ENCODE results near the gene TWIST1. TPM values are rescaled to one million over a fixed set of nuclear protein-coding genes. Genes with fewer than 3 reads are reported as not detected.

The TWIST1 gene
- total RNA-seq, 1 experiment from 2014 or later = 15.7 TPM

GRCh38 chr7:19133390-19133789 is 16.0 kb upstream of the TWIST1 start:
- H3K9me3 ChIP-seq (ENCODE audit: low read length) = no peaks in the 10 kb centered on the region
- H3K9ac ChIP-seq (ENCODE audit: low read length) = no peak overlapping the region
- no peaks in the 10 kb centered on the region for H3K27me3 ChIP-seq (ENCODE audit: low read length)
- H3K36me3 ChIP-seq (ENCODE audit: low read depth, low read length) = no peaks in the 10 kb centered on the region
- no peaks in the 10 kb centered on the region for H3K79me2 ChIP-seq (ENCODE audit: low read length)
- no peak overlapping the region for H2AFZ ChIP-seq (ENCODE audit: low read length)
- H3K9me2 ChIP-seq (replicated peaks; ENCODE audit: low read length) = no peaks in the 10 kb centered on the region
- H3K4me2 ChIP-seq (ENCODE audit: low read length) = no peak overlapping the region
- intact Hi-C loops (cut with micrococcal nuclease) = no loop called here
- no peak for TF ChIP-seq EZH2 (IDR thresholded peaks at IDR 0.05; ENCODE audit: low read length, unreplicated experiment)
- no peak for TF ChIP-seq EZH2phosphoT487 (IDR thresholded peaks at IDR 0.05; ENCODE audit: borderline replicate concordance, low read length)
- no peak for TF ChIP-seq CTCF (conservative IDR thresholded peaks at IDR 0.05; ENCODE audit: low read depth, low read length)
- no peaks in the 10 kb centered on the region for H3F3A ChIP-seq (ENCODE audit: low read length, unreplicated experiment)
- H4K20me1 ChIP-seq (ENCODE audit: low read length) = no peaks in the 10 kb centered on the region
- no peak overlapping the region for H3K4me3 ChIP-seq (ENCODE audit: low read length)
- no peak for DNase-seq
- H3K4me1 ChIP-seq (ENCODE audit: insufficient read depth, low read length) = no peaks in the 10 kb centered on the region
- ChIA-PET CTCF (no interaction called here), POLR2A (ENCODE audit: unreplicated experiment) (no interaction called here)
- no peak overlapping the region for H3K27ac ChIP-seq (ENCODE audit: low read length)
- no TSS peak for BruUV-seq (replicated peaks)
- no peak for ATAC-seq

DNA sequence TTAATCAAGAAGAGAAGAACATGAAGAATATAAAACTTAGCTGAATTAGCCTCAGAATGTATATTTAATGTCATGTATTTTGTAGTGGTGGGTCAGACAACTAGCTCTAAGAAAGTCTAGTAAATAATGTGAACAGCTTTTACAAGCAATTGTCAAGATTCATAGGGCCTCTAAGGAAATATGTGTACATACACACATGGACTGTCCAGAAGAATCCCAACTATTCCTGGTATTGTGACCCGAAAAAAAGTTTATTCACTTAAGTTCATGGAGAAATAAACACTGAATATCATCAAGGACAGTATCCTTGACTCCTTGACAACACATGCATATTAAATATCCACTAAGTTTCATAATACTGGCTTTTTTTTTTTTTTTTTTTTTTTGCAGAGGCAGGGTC is 11.4 kb upstream of the TWIST1 start:
- Histone ChIP-seq H3K79me2 (ENCODE audit: low read length) (no peaks in the 10 kb centered on the region), H3K9me3 (ENCODE audit: low read length) (no peaks in the 10 kb centered on the region), H4K20me1 (ENCODE audit: low read length) (no peaks in the 10 kb centered on the region), H3K36me3 (ENCODE audit: low read depth, low read length) (no peaks in the 10 kb centered on the region), H3K9ac (ENCODE audit: low read length) (no peak overlapping the region), H3F3A (ENCODE audit: low read length, unreplicated experiment) (no peaks in the 10 kb centered on the region), H3K4me2 (ENCODE audit: low read length) (no peak overlapping the region), H2AFZ (ENCODE audit: low read length) (no peak overlapping the region), H3K27me3 (ENCODE audit: low read length) (no peaks in the 10 kb centered on the region), H3K27ac (ENCODE audit: low read length) (no peak overlapping the region), H3K4me1 (ENCODE audit: insufficient read depth, low read length) (no peaks in the 10 kb centered on the region), H3K4me3 (ENCODE audit: low read length) (no peak overlapping the region), H3K9me2 (replicated peaks; ENCODE audit: low read length) (no peaks in the 10 kb centered on the region)
- intact Hi-C loops (cut with micrococcal nuclease) = loop anchor here (10.0 kb wide), 1 partner anchor 166 kb away; no protein-coding TSS in a partner anchor
- BruUV-seq (replicated peaks) = no TSS peak
- ATAC-seq = no peak
- TF ChIP-seq EZH2 (IDR thresholded peaks at IDR 0.05; ENCODE audit: low read length, unreplicated experiment) = no peak
- no peak for TF ChIP-seq CTCF (conservative IDR thresholded peaks at IDR 0.05; ENCODE audit: low read depth, low read length)
- TF ChIP-seq EZH2phosphoT487 (IDR thresholded peaks at IDR 0.05; ENCODE audit: borderline replicate concordance, low read length) = no peak
- ChIA-PET CTCF (no interaction called here), POLR2A (ENCODE audit: unreplicated experiment) (no interaction called here)
- no peak for DNase-seq

DNA sequence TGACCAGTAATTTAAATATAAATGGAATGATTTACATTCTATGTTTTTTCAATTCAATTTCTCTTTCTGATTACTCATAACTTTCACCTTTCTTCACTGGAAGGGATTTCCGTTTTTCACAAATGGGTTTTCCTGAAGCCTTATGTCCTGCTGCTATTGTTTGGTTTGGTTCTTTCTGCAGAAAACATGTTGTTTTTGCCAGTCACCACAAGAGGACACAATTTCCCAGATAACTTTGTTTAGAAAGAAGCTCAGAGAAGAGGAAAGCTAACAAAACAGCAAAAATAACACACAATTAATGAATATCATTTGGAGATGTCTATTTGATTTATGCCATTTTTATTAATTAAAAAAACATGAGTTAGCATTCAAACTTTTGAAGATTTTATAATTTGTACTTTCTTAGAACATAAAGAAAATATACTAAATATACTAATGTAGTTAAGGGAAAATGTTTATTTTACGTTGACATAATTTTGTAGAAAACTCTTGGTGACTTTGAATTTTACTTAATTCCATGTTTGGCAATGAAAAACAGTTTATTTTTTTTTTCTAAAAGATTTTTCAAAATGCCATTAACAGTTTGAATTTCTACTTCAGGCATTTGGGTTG is 4.6 kb upstream of the TWIST1 start:
- Histone ChIP-seq H3K4me2 (ENCODE audit: low read length) (no peak overlapping the region), H3K9me2 (replicated peaks; ENCODE audit: low read length) (no peaks in the 10 kb centered on the region), H2AFZ (ENCODE audit: low read length) (no peak overlapping the region), H3F3A (ENCODE audit: low read length, unreplicated experiment) (no peaks in the 10 kb centered on the region), H3K36me3 (ENCODE audit: low read depth, low read length) (no peaks in the 10 kb centered on the region), H3K9me3 (ENCODE audit: low read length) (no peaks in the 10 kb centered on the region), H3K9ac (ENCODE audit: low read length) (no peak overlapping the region), H4K20me1 (ENCODE audit: low read length) (no peaks in the 10 kb centered on the region), H3K4me1 (ENCODE audit: insufficient read depth, low read length) (no peaks in the 10 kb centered on the region), H3K27ac (ENCODE audit: low read length) (no peak overlapping the region), H3K4me3 (ENCODE audit: low read length) (no peak overlapping the region), H3K79me2 (ENCODE audit: low read length) (no peaks in the 10 kb centered on the region), H3K27me3 (ENCODE audit: low read length) (no peaks in the 10 kb centered on the region)
- DNase-seq (peak; percentile 74), ATAC-seq (no peak)
- TF ChIP-seq EZH2phosphoT487 (IDR thresholded peaks at IDR 0.05; ENCODE audit: borderline replicate concordance, low read length) (no peak), EZH2 (IDR thresholded peaks at IDR 0.05; ENCODE audit: low read length, unreplicated experiment) (no peak), CTCF (conservative IDR thresholded peaks at IDR 0.05; ENCODE audit: low read depth, low read length) (peak; percentile 86)
- ChIA-PET CTCF (interaction anchor here (0.6 to 1.5 kb wide), 14 partner anchors 156 to 547 kb away, joined by 3 to 28 read pairs (median 4); no protein-coding TSS in a partner anchor), POLR2A (ENCODE audit: unreplicated experiment) (interaction anchor here (1.0 kb wide), 1 partner anchor 370 kb away, joined by 4 read pairs; no protein-coding TSS in a partner anchor)
- no TSS peak for BruUV-seq (replicated peaks)
- intact Hi-C loops (cut with micrococcal nuclease) = loop anchor here (1.0 to 10.0 kb wide), 9 partner anchors 141 to 543 kb away; no protein-coding TSS in a partner anchor

Measured in PC-3 (cell line).